Karpas-422 (cell line): ENCODE data around the gene TPGS1. TPM values are rescaled to one million over a fixed set of nuclear protein-coding genes. Genes with fewer than 3 reads are reported as not detected.

Source experiments
- DNase-seq: peaks from one replicate; pipeline ENCODE4 v3.0.0-alpha.2; 2015
- H2AFZ ChIP-seq: fragments of 200-600 bp; sonication (generic); 2 replicates; pipeline ENCODE4 v1.6.1; 2014; ENCODE audit warnings: antibody characterized with exemption, low read length, mixed read lengths
- H3K27ac ChIP-seq: fragments of 200-600 bp; sonication (generic); 2 replicates; pipeline ENCODE4 v1.5.1; 2014; ENCODE audit warnings: mild to moderate bottlenecking, low read length, moderate library complexity
- H3K27me3 ChIP-seq: fragments of 200-600 bp; sonication (generic); 2 replicates; pipeline ENCODE4 v1.6.1; 2014; ENCODE audit warnings: low read length, mixed read lengths
- H3K36me3 ChIP-seq: fragments of 200-600 bp; sonication (generic); 2 replicates; pipeline ENCODE4 v1.6.1; 2014; ENCODE audit warnings: low read length, mixed read lengths; ENCODE audit not compliant: insufficient read depth
- H3K4me1 ChIP-seq: fragments of 200-600 bp; sonication (generic); 2 replicates; pipeline ENCODE4 v1.6.1; 2014; ENCODE audit warnings: mild to moderate bottlenecking, low read length, mixed read lengths
- H3K4me2 ChIP-seq: fragments of 200-600 bp; sonication (generic); 2 replicates; pipeline ENCODE4 v1.6.1; 2014; ENCODE audit warnings: low read length, low read depth, mild to moderate bottlenecking; ENCODE audit not compliant: poor library complexity, severe bottlenecking
- H3K4me3 ChIP-seq: fragments of 200-600 bp; sonication (generic); 2 replicates; pipeline ENCODE4 v1.5.1; 2014; ENCODE audit warnings: mild to moderate bottlenecking, antibody characterized with exemption, low read length, mixed read lengths
- H3K79me2 ChIP-seq: fragments of 200-600 bp; sonication (generic); 2 replicates; pipeline ENCODE4 v1.6.1; 2014; ENCODE audit warnings: mild to moderate bottlenecking, low read length, mixed read lengths
- H3K9ac ChIP-seq: fragments of 200-600 bp; sonication (generic); 2 replicates; pipeline ENCODE4 v1.6.0; 2014; ENCODE audit warnings: low read length
- H3K9me2 ChIP-seq: fragments of 200-600 bp; sonication (generic), shearing (Covaris generic); replicated peaks from 2 replicates; pipeline ENCODE4 v1.6.0; 2014; ENCODE audit warnings: mild to moderate bottlenecking, low read length, moderate library complexity; ENCODE audit not compliant: insufficient read depth
- H3K9me3 ChIP-seq: fragments of 300-700, 200-600 bp; sonication (generic); 2 replicates; pipeline ENCODE4 v1.6.1; 2014; ENCODE audit warnings: low read length, mixed read lengths
- H4K20me1 ChIP-seq: fragments of 200-600 bp; sonication (generic); 2 replicates; pipeline ENCODE4 v1.6.1; 2014; ENCODE audit warnings: mild to moderate bottlenecking, antibody characterized with exemption, low read length, low read depth; ENCODE audit not compliant: insufficient read depth
- total RNA-seq: library from RNA; depleted of rRNA; stranded (reverse); fragments of >200 nt; shearing (Covaris generic); gene quantifications from 2 replicates; pipeline ENCODE4 v1.2.3, GENCODE V29; 2014; ENCODE audit warnings: low replicate concordance

The TPGS1 gene
- total RNA-seq, 1 experiment from 2014 or later: 13.8 TPM

GRCh38 chr19:492091-492531 lies 15.2 kb upstream of the TPGS1 start:
- H3K4me1 ChIP-seq: peaks cover 10% of the 10 kb centered on the region
- no peak overlapping the region for H3K4me2 ChIP-seq
- H3K4me3 ChIP-seq: no peak overlapping the region
- no peaks in the 10 kb centered on the region for H3K36me3 ChIP-seq
- H3K27me3 ChIP-seq: no peaks in the 10 kb centered on the region
- H2AFZ ChIP-seq: no peak overlapping the region
- no peaks in the 10 kb centered on the region for H3K9me2 ChIP-seq
- DNase-seq: no peak
- H3K79me2 ChIP-seq: no peaks in the 10 kb centered on the region
- no peak overlapping the region for H3K9ac ChIP-seq
- no peak overlapping the region for H3K27ac ChIP-seq
- peaks cover 4% of the 10 kb centered on the region for H3K9me3 ChIP-seq
- H4K20me1 ChIP-seq: no peaks in the 10 kb centered on the region

GRCh38 chr19:493391-494170 lies 13.7 kb upstream of the TPGS1 start:
- Histone ChIP-seq H3K4me2 (no peak overlapping the region), H4K20me1 (no peaks in the 10 kb centered on the region), H3K9ac (no peak overlapping the region), H3K27ac (no peak overlapping the region), H3K9me3 (peaks cover 4% of the 10 kb centered on the region), H3K27me3 (no peaks in the 10 kb centered on the region), H3K4me1 (peaks cover 10% of the 10 kb centered on the region), H3K4me3 (no peak overlapping the region), H3K9me2 (no peaks in the 10 kb centered on the region), H3K36me3 (no peaks in the 10 kb centered on the region), H3K79me2 (no peaks in the 10 kb centered on the region), H2AFZ (no peak overlapping the region)
- DNase-seq: no peak

- no peak overlapping the region for H3K27ac ChIP-seq
- no peak overlapping the region for H3K4me2 ChIP-seq
- H3K4me1 ChIP-seq: peaks cover 7% of the 10 kb centered on the region
- no peaks in the 10 kb centered on the region for H3K9me2 ChIP-seq
- no peak for DNase-seq
- H3K79me2 ChIP-seq: no peaks in the 10 kb centered on the region
- no peak overlapping the region for H3K9ac ChIP-seq
- no peak overlapping the region for H2AFZ ChIP-seq
- H4K20me1 ChIP-seq: no peaks in the 10 kb centered on the region
- no peak overlapping the region for H3K4me3 ChIP-seq
- H3K9me3 ChIP-seq: peaks cover 4% of the 10 kb centered on the region
- no peaks in the 10 kb centered on the region for H3K27me3 ChIP-seq
- H3K36me3 ChIP-seq: no peaks in the 10 kb centered on the region
Measured at GRCh38 chr19:494171-495080, 12.9 kb upstream of the TPGS1 start.

GRCh38 chr19:495081-495401 lies 12.3 kb upstream of the TPGS1 start:
- peaks cover 4% of the 10 kb centered on the region for H3K9me3 ChIP-seq
- no peaks in the 10 kb centered on the region for H4K20me1 ChIP-seq
- H3K79me2 ChIP-seq: no peaks in the 10 kb centered on the region
- DNase-seq: no peak
- H3K27ac ChIP-seq: no peak overlapping the region
- H2AFZ ChIP-seq: no peak overlapping the region
- H3K4me1 ChIP-seq: peaks cover 4% of the 10 kb centered on the region; the same call in 1 of the 2 replicates
- H3K4me3 ChIP-seq: no peak overlapping the region
- no peaks in the 10 kb centered on the region for H3K36me3 ChIP-seq
- H3K9ac ChIP-seq: no peak overlapping the region
- H3K27me3 ChIP-seq: no peaks in the 10 kb centered on the region
- no peak overlapping the region for H3K4me2 ChIP-seq
- H3K9me2 ChIP-seq: no peaks in the 10 kb centered on the region

- no peak overlapping the region for H3K9ac ChIP-seq
- no peak overlapping the region for H3K4me2 ChIP-seq
- H3K9me3 ChIP-seq: peaks cover 4% of the 10 kb centered on the region; the same call in 1 of the 2 replicates
- H3K27me3 ChIP-seq: no peaks in the 10 kb centered on the region
- H3K27ac ChIP-seq: no peak overlapping the region
- no peaks in the 10 kb centered on the region for H4K20me1 ChIP-seq
- no peak overlapping the region for H3K4me3 ChIP-seq
- H3K36me3 ChIP-seq: no peaks in the 10 kb centered on the region
- H3K79me2 ChIP-seq: no peaks in the 10 kb centered on the region
- no peak overlapping the region for H2AFZ ChIP-seq
- no peaks in the 10 kb centered on the region for H3K9me2 ChIP-seq
- H3K4me1 ChIP-seq: peaks cover 4% of the 10 kb centered on the region; the same call in 1 of the 2 replicates
- DNase-seq: no peak
Measured at GRCh38 chr19:495402-496111, 11.7 kb upstream of the TPGS1 start.

GRCh38 chr19:496112-496665 lies 11.1 kb upstream of the TPGS1 start, which contains the start of gene MADCAM1:
Gene MADCAM1 (plus strand): TSS chr19:496486. CDS start chr19:496500, 14 bp downstream.
- H2AFZ ChIP-seq: no peak within 1 kb of the TSS

GRCh38 chr19:496986-497385 lies 10.3 kb upstream of the TPGS1 start:
- no peak overlapping the region for H2AFZ ChIP-seq
- H3K4me2 ChIP-seq: no peak overlapping the region
- H4K20me1 ChIP-seq: no peaks in the 10 kb centered on the region
- H3K4me1 ChIP-seq: peaks cover 4% of the 10 kb centered on the region; the same call in 1 of the 2 replicates
- H3K27ac ChIP-seq: no peak overlapping the region
- H3K79me2 ChIP-seq: no peaks in the 10 kb centered on the region
- H3K27me3 ChIP-seq: no peaks in the 10 kb centered on the region
- DNase-seq: no peak
- no peaks in the 10 kb centered on the region for H3K36me3 ChIP-seq
- H3K9me2 ChIP-seq: no peaks in the 10 kb centered on the region
- H3K4me3 ChIP-seq: no peak overlapping the region
- H3K9ac ChIP-seq: no peak overlapping the region
- peaks cover 4% of the 10 kb centered on the region; the same call in 1 of the 2 replicates for H3K9me3 ChIP-seq

More at GRCh38 chr19:496112-496665, 11.1 kb upstream of the TPGS1 start, which contains the start of gene MADCAM1:
- Histone ChIP-seq H4K20me1 (no peaks in the 10 kb centered on the region), H3K27me3 (no peaks in the 10 kb centered on the region), H3K36me3 (no peaks in the 10 kb centered on the region), H3K9me2 (no peaks in the 10 kb centered on the region), H3K4me2 (no peak within 1 kb of the TSS), H3K9ac (no peak within 1 kb of the TSS), H3K27ac (no peak within 1 kb of the TSS), H3K4me3 (no peak within 1 kb of the TSS), H3K9me3 (peaks cover 4% of the 10 kb centered on the region; the same call in 1 of the 2 replicates), H3K79me2 (no peaks in the 10 kb centered on the region), H3K4me1 (peaks cover 4% of the 10 kb centered on the region; the same call in 1 of the 2 replicates)
- DNase-seq: no peak
